DND-41 (cell line): ENCODE measurements around the gene COMMD7.
A peak's percentile ranks its signal among the peaks of the same experiment; 100 is the strongest.

Experiments used
- ATAC-seq: fragments of 200-7000 bp; cut with Tn5 transposase; 3 replicates; pipeline ENCODE4 v1.9.1; 2021; ENCODE audit warnings: low read depth; ENCODE audit not compliant: insufficient read depth
- DNase-seq: peaks from one replicate; pipeline ENCODE4 v3.0.0-alpha.2; 2020
- H2AFZ ChIP-seq: 2 replicates; pipeline ENCODE4 v1.6.0; 2012; ENCODE audit warnings: low read depth, low read length
- H3K27ac ChIP-seq: 2 replicates; pipeline ENCODE4 v1.5.1; 2012; ENCODE audit warnings: low read length, inconsistent platforms
- H3K27me3 ChIP-seq: fragments of 200-600 bp; sonication (generic); 2 replicates; pipeline ENCODE4 v1.6.0; 2012; ENCODE audit warnings: low read length, mild to moderate bottlenecking, inconsistent platforms; ENCODE audit not compliant: insufficient read depth, poor library complexity
- H3K36me3 ChIP-seq: 2 replicates; pipeline ENCODE4 v1.5.1; 2012; ENCODE audit warnings: low read length, inconsistent platforms; ENCODE audit not compliant: insufficient read depth
- H3K4me1 ChIP-seq: 2 replicates; pipeline ENCODE4 v1.5.1; 2012; ENCODE audit warnings: mild to moderate bottlenecking, low read length; ENCODE audit not compliant: insufficient read depth
- H3K4me2 ChIP-seq: 2 replicates; pipeline ENCODE4 v1.6.0; 2012; ENCODE audit warnings: mild to moderate bottlenecking, moderate library complexity, low read length, inconsistent platforms; ENCODE audit not compliant: insufficient read depth
- H3K4me3 ChIP-seq, 2 experiments: fragments of 200-600 bp in 1 of 2; shearing (Covaris generic) in 1 of 2; 2 replicates each; pipeline ENCODE4 v1.5.1; 2012 to 2016; ENCODE audit warnings: inconsistent platforms in 2 of 2, low read length in 2 of 2, mild to moderate bottlenecking in 2 of 2, low read depth in 1 of 2, moderate library complexity in 1 of 2
- H3K79me2 ChIP-seq: 2 replicates; pipeline ENCODE4 v1.6.0; 2012; ENCODE audit warnings: low read length, inconsistent platforms; ENCODE audit not compliant: insufficient read depth
- H3K9ac ChIP-seq: 2 replicates; pipeline ENCODE4 v1.6.0; 2012; ENCODE audit warnings: low read depth, mild to moderate bottlenecking, inconsistent platforms, low read length, moderate library complexity
- H3K9me3 ChIP-seq: 2 replicates; pipeline ENCODE4 v1.5.1; 2012; ENCODE audit warnings: low read length, moderate library complexity, mild to moderate bottlenecking, inconsistent platforms; ENCODE audit not compliant: insufficient read depth, severe bottlenecking
- H4K20me1 ChIP-seq: 2 replicates; pipeline ENCODE4 v1.6.0; 2012; ENCODE audit warnings: low read length; ENCODE audit not compliant: insufficient read depth
- CTCF ChIP-seq: IDR thresholded peaks from 2 replicates; pipeline ENCODE4 v1.5.1; 2012; ENCODE audit warnings: borderline replicate concordance, low read length, moderate library complexity, mild to moderate bottlenecking; ENCODE audit not compliant: poor library complexity, severe bottlenecking; ENCODE audit errors: extremely low read depth
- EZH2 ChIP-seq: IDR thresholded peaks from 3 replicates; pipeline ENCODE4 v1.6.1; 2012; ENCODE audit warnings: borderline replicate concordance, low read depth, mild to moderate bottlenecking, moderate library complexity, low read length, inconsistent platforms; ENCODE audit not compliant: severe bottlenecking

The COMMD7 gene

GRCh38 chr20:32672394-32672981 lies 70.8 kb downstream of the COMMD7 start:
- Histone ChIP-seq H4K20me1 (no peaks in the 10 kb centered on the region), H3K27me3 (no peaks in the 10 kb centered on the region), H3K4me1 (peaks cover 53% of the 10 kb centered on the region), H3K9ac (peak overlapping the region; percentile 62), H3K36me3 (no peaks in the 10 kb centered on the region), H3K9me3 (no peaks in the 10 kb centered on the region), H3K4me3 (peak overlapping the region in 1 of 2 experiments; percentile 46; a peak in 2 of 4 replicates), H3K27ac (peak overlapping the region; percentile 98), H3K4me2 (peak overlapping the region; percentile 63), H3K79me2 (no peaks in the 10 kb centered on the region), H2AFZ (peak overlapping the region; percentile 77)
- TF ChIP-seq CTCF (no peak), EZH2 (no peak)
- ATAC-seq, result peak; percentile 71
- peak; percentile 85 for DNase-seq

- no peak for DNase-seq
- H4K20me1 ChIP-seq, result no peaks in the 10 kb centered on the region
- H3K4me3 ChIP-seq, result no peak overlapping the region
- TF ChIP-seq CTCF (no peak), EZH2 (no peak)
- no peaks in the 10 kb centered on the region for H3K9me3 ChIP-seq
- H3K9ac ChIP-seq, result no peak overlapping the region
- no peaks in the 10 kb centered on the region for H3K79me2 ChIP-seq
- peaks cover 53% of the 10 kb centered on the region for H3K4me1 ChIP-seq
- peak overlapping the region; percentile 98 for H3K27ac ChIP-seq
- no peaks in the 10 kb centered on the region for H3K36me3 ChIP-seq
- no peaks in the 10 kb centered on the region for H3K27me3 ChIP-seq
- H2AFZ ChIP-seq, result no peak overlapping the region
- no peak overlapping the region for H3K4me2 ChIP-seq
- ATAC-seq, result no peak
Measured at GRCh38 chr20:32670773-32671455, 72.4 kb downstream of the COMMD7 start.

GRCh38 chr20:32667027-32667426 lies 76.2 kb downstream of the COMMD7 start:
- Histone ChIP-seq H3K27ac (no peak overlapping the region), H4K20me1 (no peaks in the 10 kb centered on the region), H3K27me3 (no peaks in the 10 kb centered on the region), H3K36me3 (no peaks in the 10 kb centered on the region), H3K79me2 (no peaks in the 10 kb centered on the region), H3K4me2 (no peak overlapping the region), H2AFZ (no peak overlapping the region), H3K9me3 (no peaks in the 10 kb centered on the region), H3K4me3 (no peak overlapping the region), H3K9ac (no peak overlapping the region), H3K4me1 (peaks cover 21% of the 10 kb centered on the region)
- no peak for DNase-seq
- TF ChIP-seq EZH2 (no peak), CTCF (no peak)
- ATAC-seq, result no peak
